Bronchial epithelial cell (primary cell): Measurements from ENCODE around the gene ZNF768. TPM values are rescaled to one million over a fixed set of nuclear protein-coding genes. Genes with fewer than 3 reads are reported as not detected.

ENCODE experiments used
- DNase-seq: peaks from one replicate; pipeline ENCODE4 v3.0.0-alpha.2; 2010; ENCODE audit warnings: low read depth
- FAIRE-seq: peaks from 2 replicates; lab custom pipeline; 2011; peaks lifted over from hg19 to GRCh38; lab: Jason Lieb, UNC
- H3K27me3 ChIP-seq: 2 replicates; pipeline ENCODE4 v1.5.1; 2011; ENCODE audit warnings: low read length; ENCODE audit not compliant: control insufficient read depth, insufficient read depth
- H3K36me3 ChIP-seq: 2 replicates; pipeline ENCODE4 v1.5.1; 2011; ENCODE audit warnings: low read length; ENCODE audit not compliant: control insufficient read depth, insufficient read depth
- H3K4me3 ChIP-seq: 2 replicates; pipeline ENCODE4 v1.5.1; 2011; ENCODE audit warnings: mild to moderate bottlenecking, low read depth, low read length, control low read depth
- total RNA-seq: library from RNA; depleted of rRNA; stranded (reverse); fragments of >200 nt; gene quantifications from 2 replicates; pipeline ENCODE4 v1.2.1, GENCODE V29; 2014
- TF ChIP-seq, protein P1 (sequence below): IDR thresholded peaks from 2 replicates; pipeline ENCODE4 v1.5.1; 2011; ENCODE audit warnings: mild to moderate bottlenecking, moderate library complexity, low read length, control low read depth, inconsistent platforms; ENCODE audit not compliant: insufficient read depth, severe bottlenecking

ZNF768 gene
- total RNA-seq = 19.7 and 21.9 TPM in 2 replicates

DNA sequence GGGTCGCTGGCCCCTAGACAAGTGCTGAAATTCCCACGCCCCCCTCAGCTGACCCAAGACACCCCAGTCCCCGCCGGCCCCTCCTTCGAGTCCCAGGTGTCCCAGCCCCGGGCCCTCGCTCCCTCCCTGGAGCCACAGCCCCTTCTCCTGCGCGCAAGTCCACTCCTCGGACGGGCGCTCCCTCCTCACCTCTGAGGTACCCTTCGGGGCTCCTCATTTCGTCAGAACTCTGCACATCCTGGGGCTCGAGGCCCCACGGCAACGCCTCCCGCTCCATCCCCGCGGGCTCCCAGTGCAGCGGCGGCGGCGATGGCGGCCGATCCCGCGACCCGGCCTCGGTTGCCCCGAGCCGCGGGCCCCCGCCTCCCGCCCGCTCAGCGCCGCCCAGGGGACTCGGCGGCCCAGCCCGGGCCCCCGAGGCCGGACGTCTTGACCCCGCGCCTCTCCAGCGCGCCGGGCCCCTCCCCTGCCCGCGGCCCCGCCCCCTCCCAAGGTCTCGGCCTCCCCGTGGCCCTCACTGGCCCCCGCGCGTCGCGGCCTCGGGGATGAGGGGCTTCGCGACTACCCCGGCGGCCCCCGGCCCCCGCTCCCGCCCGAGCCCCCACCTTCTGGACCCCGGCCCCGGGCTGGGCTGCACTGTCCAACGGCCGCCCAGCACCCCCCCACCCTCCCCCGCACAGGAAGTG lies at the start of gene ZNF768:
Gene ZNF768 (minus strand): TSS at position 430 of the 686 bp plus-strand sequence. CDS start 153 bp downstream, at position 277.
- DNase-seq (no peak), FAIRE-seq (no peak)
- TF ChIP-seq, protein P1, sequence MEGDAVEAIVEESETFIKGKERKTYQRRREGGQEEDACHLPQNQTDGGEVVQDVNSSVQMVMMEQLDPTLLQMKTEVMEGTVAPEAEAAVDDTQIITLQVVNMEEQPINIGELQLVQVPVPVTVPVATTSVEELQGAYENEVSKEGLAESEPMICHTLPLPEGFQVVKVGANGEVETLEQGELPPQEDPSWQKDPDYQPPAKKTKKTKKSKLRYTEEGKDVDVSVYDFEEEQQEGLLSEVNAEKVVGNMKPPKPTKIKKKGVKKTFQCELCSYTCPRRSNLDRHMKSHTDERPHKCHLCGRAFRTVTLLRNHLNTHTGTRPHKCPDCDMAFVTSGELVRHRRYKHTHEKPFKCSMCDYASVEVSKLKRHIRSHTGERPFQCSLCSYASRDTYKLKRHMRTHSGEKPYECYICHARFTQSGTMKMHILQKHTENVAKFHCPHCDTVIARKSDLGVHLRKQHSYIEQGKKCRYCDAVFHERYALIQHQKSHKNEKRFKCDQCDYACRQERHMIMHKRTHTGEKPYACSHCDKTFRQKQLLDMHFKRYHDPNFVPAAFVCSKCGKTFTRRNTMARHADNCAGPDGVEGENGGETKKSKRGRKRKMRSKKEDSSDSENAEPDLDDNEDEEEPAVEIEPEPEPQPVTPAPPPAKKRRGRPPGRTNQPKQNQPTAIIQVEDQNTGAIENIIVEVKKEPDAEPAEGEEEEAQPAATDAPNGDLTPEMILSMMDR = no peak

DNA sequence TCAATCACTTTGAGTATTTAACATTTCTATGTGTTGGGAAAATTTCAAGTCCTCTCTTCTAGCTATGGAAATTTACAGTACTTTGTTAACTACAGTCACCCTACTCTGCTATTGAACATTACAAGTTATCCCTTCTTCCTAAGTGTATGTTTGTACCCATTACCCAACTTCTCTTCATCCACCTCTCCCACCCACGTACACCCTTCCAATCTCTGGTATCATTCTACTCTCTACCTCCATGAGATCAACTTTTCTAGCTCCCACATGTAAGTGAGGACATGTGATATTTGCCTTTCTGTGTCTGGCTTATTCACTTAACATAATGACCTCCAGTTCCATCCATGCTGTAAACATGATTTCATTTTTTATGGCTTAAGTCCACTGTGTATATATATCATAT lies 48.3 kb upstream of the ZNF768 start:
- DNase-seq (no peak), FAIRE-seq (no peak)
- H3K4me3 ChIP-seq = no peak overlapping the region
- peaks cover 6% of the 10 kb centered on the region for H3K36me3 ChIP-seq
- H3K27me3 ChIP-seq = no peaks in the 10 kb centered on the region
- TF ChIP-seq, protein P1 = no peak

More for the DNA sequence above, at the start of gene ZNF768:
- H3K4me3 ChIP-seq = peak within 1 kb of the TSS; percentile 80
- H3K36me3 ChIP-seq = peaks cover 6% of the 10 kb centered on the region
- no peaks in the 10 kb centered on the region for H3K27me3 ChIP-seq

DNA sequence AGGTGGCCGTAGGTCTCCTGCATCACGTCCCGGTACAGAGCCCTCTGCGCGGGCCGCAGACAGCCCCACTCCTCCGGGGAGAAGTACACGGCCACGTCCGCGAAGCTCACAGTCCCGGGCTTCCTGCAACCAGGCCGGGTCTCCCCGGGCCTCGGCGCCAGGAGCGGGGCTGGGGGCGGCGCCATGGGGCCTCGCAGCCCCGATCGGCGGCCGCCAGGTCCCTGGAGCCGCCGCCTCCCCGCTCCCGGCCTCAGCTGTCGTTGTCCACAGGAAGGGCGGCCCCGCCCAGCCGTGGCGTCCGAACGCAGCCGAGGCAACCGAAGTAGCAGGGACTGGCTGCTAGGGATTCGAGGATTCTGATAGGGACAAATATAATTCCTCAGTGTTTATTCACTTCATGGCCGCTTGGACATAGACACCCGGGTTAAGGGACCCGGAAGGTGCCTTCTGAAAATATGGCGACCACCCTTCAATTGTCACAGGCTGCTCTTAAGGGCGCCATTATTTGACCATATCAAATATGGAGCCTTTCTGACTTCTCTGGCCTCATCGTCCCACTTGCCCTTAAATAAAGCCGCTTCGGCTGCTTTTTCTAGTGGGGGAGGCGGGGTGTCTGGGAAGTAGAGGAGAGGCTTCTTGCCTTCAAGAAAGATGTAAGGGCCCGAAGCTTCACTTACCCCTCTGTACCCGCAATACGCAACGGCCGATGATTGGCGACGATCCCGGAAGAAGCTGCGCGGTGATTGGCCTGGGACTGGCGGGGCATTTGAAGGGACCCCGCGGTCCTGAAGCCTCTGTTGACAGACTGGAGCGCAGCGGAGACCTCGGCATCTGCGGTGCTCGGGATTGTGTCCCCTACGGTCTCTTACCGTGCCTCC lies 45.3 kb upstream of the ZNF768 start, which contains the start of gene ZNF688:
Gene ZNF688 (minus strand): TSS at position 270 of the 878 bp plus-strand sequence. CDS start 85 bp downstream, at position 185.
- FAIRE-seq (no peak), DNase-seq (peak; percentile 94)
- H3K4me3 ChIP-seq = peak within 1 kb of the TSS; percentile 53
- TF ChIP-seq, protein P1 = no peak
- no peaks in the 10 kb centered on the region for H3K36me3 ChIP-seq
- H3K27me3 ChIP-seq = no peaks in the 10 kb centered on the region

GRCh38 chr16:30570636-30571444 lies 44.5 kb upstream of the ZNF768 start:
- FAIRE-seq = no peak

More at GRCh38 chr16:30570636-30571444, 44.5 kb upstream of the ZNF768 start:
- no peaks in the 10 kb centered on the region for H3K27me3 ChIP-seq
- H3K36me3 ChIP-seq = no peaks in the 10 kb centered on the region
- TF ChIP-seq, protein P1 = no peak
- DNase-seq = no peak
- H3K4me3 ChIP-seq = peak overlapping the region; percentile 53
